Activated CD8-positive, alpha-beta T cell treated with anti-CD3 and anti-CD28 coated beads for 36 hours (primary cell): ENCODE data around the gene TMEM132D. TPM values are rescaled to one million over a fixed set of nuclear protein-coding genes. Genes with fewer than 3 reads are reported as not detected.

Source experiments
- ATAC-seq: fragments of 200-7000 bp; cut with Tn5 transposase; one replicate; pipeline ENCODE4 v1.10.0; 2021; ENCODE audit warnings: mild to moderate bottlenecking, moderate library complexity
- CTCF ChIA-PET: fragments of 350-600 bp; sonication (Branson Sonifier 250); formaldehyde crosslinking; loops from one replicate; lab custom pipeline; 2021; ENCODE audit warnings: antibody characterized with exemption; lab: Charles Lee
- POLR2A ChIA-PET: fragments of 350-600 bp; sonication (Branson Sonifier 250); formaldehyde crosslinking; loops from one replicate; lab custom pipeline; 2021; ENCODE audit warnings: antibody characterized with exemption; lab: Charles Lee
- DNase-seq: peaks from one replicate; pipeline ENCODE4 v3.0.0-alpha.2; 2020
- H3K27ac Mint-ChIP-seq: one replicate; pipeline ENCODE4 v1.8.0; 2021; ENCODE audit warnings: mild to moderate bottlenecking, mixed read lengths
- H3K27me3 Mint-ChIP-seq: one replicate; pipeline ENCODE4 v1.8.0; 2021; ENCODE audit warnings: mixed read lengths
- H3K36me3 Mint-ChIP-seq: one replicate; pipeline ENCODE4 v1.8.0; 2021; ENCODE audit warnings: low read depth, mixed read lengths
- H3K4me1 Mint-ChIP-seq: one replicate; pipeline ENCODE4 v1.8.0; 2021; ENCODE audit warnings: low read depth, mixed read lengths
- H3K4me3 Mint-ChIP-seq: one replicate; pipeline ENCODE4 v1.8.0; 2021; ENCODE audit warnings: mild to moderate bottlenecking, moderate library complexity, mixed read lengths
- H3K9me3 Mint-ChIP-seq: one replicate; pipeline ENCODE4 v1.8.0; 2021; ENCODE audit warnings: mixed read lengths
- CTCF ChIP-seq: fragments of 200-600 bp; IDR thresholded peaks from one replicate; pipeline ENCODE4 v1.8.0; 2022; ENCODE audit warnings: antibody characterized with exemption, mild to moderate bottlenecking
- intact Hi-C: fragments of 100-400 bp; cut with micrococcal nuclease; formaldehyde crosslinking; loops from one replicate; pipeline ENCODE4 v1.10.0; 2022
- total RNA-seq, 2 experiments: library from RNA; stranded (reverse); gene quantifications; one replicate each; pipeline ENCODE4 v1.2.3, GENCODE V29; 2021

The TMEM132D gene
- total RNA-seq, 2 experiments from 2014 or later = not detected

DNA sequence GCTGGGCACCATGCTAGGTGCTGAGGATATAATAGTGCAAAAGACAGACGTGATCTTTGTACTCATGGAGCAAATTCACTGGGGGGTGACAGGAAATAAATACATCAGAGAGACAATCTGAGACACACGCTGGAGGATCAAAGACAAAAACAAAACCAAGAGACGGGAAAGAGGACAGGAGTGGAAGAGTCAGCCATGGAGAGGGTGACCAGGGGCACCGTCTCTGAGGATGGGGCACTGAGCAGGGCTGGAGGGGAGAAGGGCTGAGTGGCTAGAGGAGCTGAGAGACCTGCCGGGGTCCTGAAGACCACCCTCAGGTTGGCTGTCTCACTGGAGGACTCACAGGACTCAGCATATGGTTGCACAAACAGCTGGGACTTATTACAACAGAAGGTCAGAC, 81.9 kb downstream of the TMEM132D start:
- POLR2A ChIA-PET = no interaction called here
- no peaks in the 10 kb centered on the region for H3K4me1 Mint-ChIP-seq
- no peak for TF ChIP-seq CTCF
- intact Hi-C loops = no loop called here
- no peak overlapping the region for H3K4me3 Mint-ChIP-seq
- H3K36me3 Mint-ChIP-seq = no peaks in the 10 kb centered on the region
- H3K27ac Mint-ChIP-seq = no peak overlapping the region
- H3K27me3 Mint-ChIP-seq = no peaks in the 10 kb centered on the region
- CTCF ChIA-PET = no interaction called here
- no peak for DNase-seq
- ATAC-seq = no peak
- no peaks in the 10 kb centered on the region for H3K9me3 Mint-ChIP-seq

DNA sequence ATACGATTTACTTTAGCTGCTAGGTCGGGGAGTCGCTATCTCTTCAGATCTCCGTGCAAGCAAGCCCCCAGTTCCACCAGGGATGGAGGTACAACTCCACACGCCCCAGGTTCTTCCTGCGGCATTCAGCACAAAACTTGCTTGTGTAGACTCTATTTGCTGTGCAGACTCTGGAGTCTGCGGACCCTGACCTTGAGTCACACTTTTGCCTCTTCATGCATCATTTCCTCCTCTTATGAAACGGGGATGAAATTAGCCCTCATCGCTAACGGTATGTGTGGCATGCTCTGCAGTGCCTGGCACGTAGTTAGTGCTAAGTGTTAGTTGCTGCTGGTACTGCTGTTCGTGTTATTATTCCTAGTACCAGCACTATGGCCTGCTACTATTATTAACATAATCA, 84.4 kb downstream of the TMEM132D start:
- Mint-ChIP-seq H3K36me3 (no peaks in the 10 kb centered on the region), H3K4me1 (no peaks in the 10 kb centered on the region), H3K9me3 (no peaks in the 10 kb centered on the region), H3K27ac (no peak overlapping the region), H3K27me3 (no peaks in the 10 kb centered on the region), H3K4me3 (no peak overlapping the region)
- no peak for DNase-seq
- intact Hi-C loops = no loop called here
- ChIA-PET CTCF (no interaction called here), POLR2A (no interaction called here)
- no peak for ATAC-seq
- TF ChIP-seq CTCF = no peak

DNA sequence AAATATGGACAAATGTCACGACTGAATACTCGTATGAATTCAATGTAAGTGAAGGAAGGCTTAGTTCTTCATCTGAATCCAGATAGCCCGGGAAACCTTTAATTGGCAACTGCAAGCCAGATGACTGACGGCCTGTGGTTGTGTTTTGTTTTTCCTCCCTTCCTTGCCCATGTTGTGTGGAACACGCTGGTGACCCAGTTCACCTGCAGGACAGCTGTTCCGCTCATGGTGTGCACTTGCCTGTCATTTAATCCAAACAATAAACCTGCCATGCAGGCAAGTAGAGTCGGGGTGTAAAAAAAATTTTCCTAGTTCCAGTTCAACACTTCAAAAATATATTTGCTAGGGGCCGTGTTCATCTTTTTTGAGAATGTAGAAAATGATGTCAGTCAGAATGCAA, 88.0 kb downstream of the TMEM132D start:
- H3K27me3 Mint-ChIP-seq = no peaks in the 10 kb centered on the region

DNA sequence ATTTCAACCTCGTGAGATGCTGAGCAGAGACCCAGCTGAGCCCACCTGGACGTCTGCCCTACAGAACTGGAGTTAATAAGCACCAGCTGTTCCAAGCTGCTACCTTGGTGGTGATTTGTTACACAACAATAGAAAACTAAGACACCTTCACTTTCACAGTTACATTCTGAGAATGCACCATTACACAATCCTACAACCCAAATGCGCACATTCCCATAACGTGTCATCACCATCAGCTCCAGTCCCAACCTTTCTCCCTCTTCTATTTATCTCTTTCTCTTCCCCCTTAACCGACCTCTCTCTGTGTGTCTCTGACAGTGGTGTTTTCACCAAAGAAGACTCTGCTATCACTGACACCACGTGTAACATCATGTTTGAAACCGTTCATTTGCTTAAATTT, 91.9 kb downstream of the TMEM132D start:
- intact Hi-C loops = no loop called here
- Mint-ChIP-seq H3K4me3 (no peak overlapping the region), H3K27me3 (no peaks in the 10 kb centered on the region), H3K36me3 (no peaks in the 10 kb centered on the region), H3K4me1 (no peaks in the 10 kb centered on the region), H3K9me3 (no peaks in the 10 kb centered on the region), H3K27ac (no peak overlapping the region)
- TF ChIP-seq CTCF = no peak
- POLR2A ChIA-PET = no interaction called here
- ATAC-seq (no peak), DNase-seq (no peak)
- CTCF ChIA-PET = no interaction called here

More for the DNA sequence above, 88.0 kb downstream of the TMEM132D start:
- H3K36me3 Mint-ChIP-seq = no peaks in the 10 kb centered on the region
- ChIA-PET POLR2A (no interaction called here), CTCF (no interaction called here)
- ATAC-seq (no peak), DNase-seq (no peak)
- no peaks in the 10 kb centered on the region for H3K9me3 Mint-ChIP-seq
- H3K27ac Mint-ChIP-seq = no peak overlapping the region
- H3K4me3 Mint-ChIP-seq = no peak overlapping the region
- TF ChIP-seq CTCF = no peak
- H3K4me1 Mint-ChIP-seq = no peaks in the 10 kb centered on the region
- intact Hi-C loops = no loop called here

GRCh38 chr12:129807136-129807535, 96.7 kb downstream of the TMEM132D start:
- no peak overlapping the region for H3K4me3 Mint-ChIP-seq
- ChIA-PET CTCF (no interaction called here), POLR2A (no interaction called here)
- no peaks in the 10 kb centered on the region for H3K4me1 Mint-ChIP-seq
- no peak overlapping the region for H3K27ac Mint-ChIP-seq
- H3K9me3 Mint-ChIP-seq = no peaks in the 10 kb centered on the region
- no peaks in the 10 kb centered on the region for H3K27me3 Mint-ChIP-seq
- no peak for TF ChIP-seq CTCF
- intact Hi-C loops = no loop called here
- DNase-seq (no peak), ATAC-seq (no peak)
- H3K36me3 Mint-ChIP-seq = no peaks in the 10 kb centered on the region
